Measurements from ENCODE around the gene SYTL3. TPM values are rescaled to one million over a fixed set of nuclear protein-coding genes. Genes with fewer than 3 reads are reported as not detected.

The SYTL3 gene
- total and polyA plus RNA-seq, 9 of the 15 experiments (the other 6 are each of a cell fraction or from before 2014, with no cell fraction given): 0.04 to 0.46 (median 0.17) TPM; not detected in 1

- TF ChIP-seq DDX20 (tag; IDR thresholded peaks at IDR 0.05; ENCODE audit: low read depth): no peak
Observed at GRCh38 chr6:158707120-158707820, 57.4 kb downstream of the SYTL3 start (continued).

- H3K36me3 ChIP-seq (ENCODE audit: control insufficient read depth, insufficient read depth, low read length): no peaks in the 10 kb centered on the region
- H3K27me3 ChIP-seq (ENCODE audit: control insufficient read depth in 2 of 2, insufficient read depth in 2 of 2, low read length in 2 of 2): no peaks in the 10 kb centered on the region
- peak overlapping the region in 1 of 2 experiments; percentile 57; a peak in 1 of 4 replicates for H3K9ac ChIP-seq (ENCODE audit: insufficient read depth in 1 of 2, low read depth in 2 of 2, low read length in 2 of 2)
- no peak for TF ChIP-seq RBM17 (IDR thresholded peaks at IDR 0.05; ENCODE audit: borderline replicate concordance, low read depth, low read length)
- no peak for TF ChIP-seq ILF3 (IDR thresholded peaks at IDR 0.05; ENCODE audit: borderline replicate concordance)
- TF ChIP-seq, protein P1, sequence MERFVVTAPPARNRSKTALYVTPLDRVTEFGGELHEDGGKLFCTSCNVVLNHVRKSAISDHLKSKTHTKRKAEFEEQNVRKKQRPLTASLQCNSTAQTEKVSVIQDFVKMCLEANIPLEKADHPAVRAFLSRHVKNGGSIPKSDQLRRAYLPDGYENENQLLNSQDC (CRISPR knock-in tag; IDR thresholded peaks at IDR 0.05): no peak
- no peak overlapping the region for H3K27ac ChIP-seq (ENCODE audit: extremely low read depth, low read depth, low read length)
- in situ Hi-C loops (cut with MboI) (loop anchor here (25.0 kb wide), 1 partner anchor 279 kb away; no protein-coding TSS in a partner anchor), intact Hi-C loops (cut with micrococcal nuclease) (loop anchor here (10.0 kb wide), 1 partner anchor 427 kb away; no protein-coding TSS in a partner anchor)
- FAIRE-seq (no peak), ATAC-seq (no peak), DNase-seq (ENCODE audit: extremely low read depth in 1 of 4, low spot score in 3 of 4) (no peak)
- no peak overlapping the region; the same call in 1 of the 2 replicates for H3K4me2 ChIP-seq (ENCODE audit: insufficient read depth, low read length)
- ChIA-PET POLR2A (interaction anchor here (0.8 to 1.5 kb wide), 3 partner anchors 8 to 399 kb away, joined by 3 to 5 read pairs (median 3); no protein-coding TSS in a partner anchor), CTCF (ENCODE audit: low intra/inter-chr PET ratio) (interaction anchor here (0.6 to 4.7 kb wide), 4 partner anchors 78 to 427 kb away, joined by 3 to 49 read pairs (median 3); no protein-coding TSS in a partner anchor)
- WGBS (ENCODE audit: insufficient coverage, low coverage, missing lambda C conversion rate): 71% methylated on average over 10 of the region's 10 CpGs
- no peaks in the 10 kb centered on the region for H3K9me1 ChIP-seq (ENCODE audit: control insufficient read depth, insufficient read depth, low read length)
- H4K20me1 ChIP-seq (replicated peaks; ENCODE audit: control insufficient read depth, insufficient read depth, low read length): no peaks in the 10 kb centered on the region
- BruUV-seq (replicated peaks): no TSS peak
- no peaks in the 10 kb centered on the region for H3K79me2 ChIP-seq (ENCODE audit: control insufficient read depth, insufficient read depth, low read length)
- H3K4me3 ChIP-seq: no peak overlapping the region
- H2AFZ ChIP-seq (ENCODE audit: low read depth, low read length): peak overlapping the region; percentile 26; the same call in 1 of the 2 replicates
- peaks cover 26 to 35% of the 10 kb centered on the region in 2 experiments for H3K4me1 ChIP-seq (replicated peaks in 1 of 2; ENCODE audit: control insufficient read depth in 2 of 2, insufficient read depth in 2 of 2, low read length in 2 of 2)
- H3K9me3 ChIP-seq (replicated peaks; ENCODE audit: control insufficient read depth, insufficient read depth, low read depth, low read length): no peaks in the 10 kb centered on the region
Observed at GRCh38 chr6:158707821-158708195, 58.0 kb downstream of the SYTL3 start.

Data from K562 (cell line).